Measurements from ENCODE around the gene NUB1.

The NUB1 gene

GRCh38 chr7:151383638-151384351 is 42.2 kb downstream of the NUB1 start:
- Histone ChIP-seq H3K4me3 (ENCODE audit: low read depth, low read length) (no peak overlapping the region), H3K27ac (no peak overlapping the region), H3K36me3 (no peaks in the 10 kb centered on the region), H3K27me3 (ENCODE audit: insufficient read depth, low read depth, severe bottlenecking) (peaks cover 16% of the 10 kb centered on the region), H3K9me3 (ENCODE audit: severe bottlenecking) (no peaks in the 10 kb centered on the region)
- no peak for TF ChIP-seq CTCF (IDR thresholded peaks at IDR 0.05; ENCODE audit: low read depth, low read length)
- peak; percentile 3 for DNase-seq

- Histone ChIP-seq H3K27ac (no peak overlapping the region), H3K9me3 (ENCODE audit: severe bottlenecking) (no peaks in the 10 kb centered on the region), H3K36me3 (no peaks in the 10 kb centered on the region), H3K4me3 (ENCODE audit: low read depth, low read length) (no peak overlapping the region), H3K27me3 (ENCODE audit: insufficient read depth, low read depth, severe bottlenecking) (peaks cover 16% of the 10 kb centered on the region)
- no peak for TF ChIP-seq CTCF (IDR thresholded peaks at IDR 0.05; ENCODE audit: low read depth, low read length)
- no peak for DNase-seq
Observed at GRCh38 chr7:151384352-151384697, 42.7 kb downstream of the NUB1 start.

GRCh38 chr7:151384776-151385625 is 43.4 kb downstream of the NUB1 start:
- peaks cover 16% of the 10 kb centered on the region for H3K27me3 ChIP-seq (ENCODE audit: insufficient read depth, low read depth, severe bottlenecking)
- no peak overlapping the region for H3K27ac ChIP-seq
- no peaks in the 10 kb centered on the region for H3K9me3 ChIP-seq (ENCODE audit: severe bottlenecking)
- TF ChIP-seq CTCF (IDR thresholded peaks at IDR 0.05; ENCODE audit: low read depth, low read length): no peak
- DNase-seq: peak; percentile 6
- H3K36me3 ChIP-seq: no peaks in the 10 kb centered on the region
- no peak overlapping the region for H3K4me3 ChIP-seq (ENCODE audit: low read depth, low read length)

GRCh38 chr7:151385626-151386300 is 44.2 kb downstream of the NUB1 start:
- Histone ChIP-seq H3K27me3 (ENCODE audit: insufficient read depth, low read depth, severe bottlenecking) (peaks cover 16% of the 10 kb centered on the region), H3K27ac (no peak overlapping the region), H3K9me3 (ENCODE audit: severe bottlenecking) (no peaks in the 10 kb centered on the region), H3K36me3 (no peaks in the 10 kb centered on the region), H3K4me3 (ENCODE audit: low read depth, low read length) (no peak overlapping the region)
- DNase-seq: peak; percentile 2
- no peak for TF ChIP-seq CTCF (IDR thresholded peaks at IDR 0.05; ENCODE audit: low read depth, low read length)

- no peak for TF ChIP-seq CTCF (IDR thresholded peaks at IDR 0.05; ENCODE audit: low read depth, low read length)
- DNase-seq: peak; percentile 3
- H3K36me3 ChIP-seq: no peaks in the 10 kb centered on the region
- no peak overlapping the region for H3K4me3 ChIP-seq (ENCODE audit: low read depth, low read length)
- peaks cover 11% of the 10 kb centered on the region for H3K27me3 ChIP-seq (ENCODE audit: insufficient read depth, low read depth, severe bottlenecking)
- H3K9me3 ChIP-seq (ENCODE audit: severe bottlenecking): no peaks in the 10 kb centered on the region
- no peak overlapping the region for H3K27ac ChIP-seq
Observed at GRCh38 chr7:151386301-151387160, 44.9 kb downstream of the NUB1 start.
